GM10847 (cell line): ENCODE results near the gene KRT83.

Experiments used
- POLR2A ChIP-seq: IDR thresholded peaks from 2 replicates; pipeline ENCODE4 v1.6.1; 2011; ENCODE audit not compliant: insufficient read length; ENCODE audit errors: extremely low read depth

The KRT83 gene

DNA sequence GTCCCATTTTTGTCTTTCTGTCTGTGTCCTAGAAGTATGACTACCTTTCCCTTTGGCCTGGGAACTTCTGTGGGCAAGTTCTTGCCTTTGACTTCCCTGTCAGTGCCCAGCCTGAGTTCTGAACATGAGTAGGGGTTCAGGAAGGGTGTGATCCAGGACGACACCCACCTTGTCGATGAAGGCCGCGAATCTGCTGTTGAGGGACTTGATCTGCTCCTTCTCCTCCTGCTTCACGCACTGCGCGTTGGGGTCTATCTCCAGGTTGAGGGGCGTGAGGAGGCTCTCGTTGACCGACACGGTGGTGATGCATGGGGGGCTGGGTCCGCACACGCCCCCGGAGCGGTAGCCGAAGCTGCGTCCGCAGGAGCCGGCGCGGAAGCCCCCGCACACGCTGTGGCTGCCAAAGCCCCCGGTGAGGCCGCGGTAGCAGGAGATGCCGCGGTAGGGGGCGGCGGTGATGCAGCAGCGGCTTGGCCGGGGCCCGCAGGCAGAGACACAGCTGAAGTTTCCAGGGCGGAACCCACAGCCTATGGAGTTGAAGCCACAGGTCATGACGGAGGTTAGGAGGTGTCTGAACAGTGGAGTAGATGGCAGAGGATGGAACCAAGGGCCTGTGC, at the start of gene KRT83:
Gene KRT83, minus strand, starts transcription at position 615 of the 617 bp plus-strand sequence. Its CDS starts 63 bp downstream, at position 552.
- TF ChIP-seq POLR2A = no peak

DNA sequence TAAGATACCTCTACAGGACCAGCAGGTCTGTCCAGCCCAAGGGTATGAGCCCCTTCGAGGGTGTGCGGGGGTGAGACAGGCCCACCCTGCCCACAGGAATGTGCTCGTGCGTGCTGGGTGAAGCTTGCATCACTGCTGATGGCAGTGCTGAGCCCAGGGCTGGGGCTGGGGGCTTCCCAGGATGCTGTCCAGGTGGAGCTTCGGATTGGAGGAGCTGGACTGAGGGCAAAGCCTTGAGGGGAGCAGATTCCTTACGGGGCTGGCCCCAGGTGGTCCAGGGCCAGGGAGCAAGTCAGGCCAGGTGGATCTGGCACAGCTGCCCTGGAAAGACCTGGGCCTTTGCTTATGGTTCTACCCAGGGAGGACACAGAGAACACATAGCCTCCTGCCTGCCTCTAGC, 48.6 kb upstream of the KRT83 start:
- TF ChIP-seq POLR2A = no peak

- no peak for TF ChIP-seq POLR2A
These were observed 48.0 kb upstream of the KRT83 start for GRCh38 chr12:52369211-52369610.

DNA sequence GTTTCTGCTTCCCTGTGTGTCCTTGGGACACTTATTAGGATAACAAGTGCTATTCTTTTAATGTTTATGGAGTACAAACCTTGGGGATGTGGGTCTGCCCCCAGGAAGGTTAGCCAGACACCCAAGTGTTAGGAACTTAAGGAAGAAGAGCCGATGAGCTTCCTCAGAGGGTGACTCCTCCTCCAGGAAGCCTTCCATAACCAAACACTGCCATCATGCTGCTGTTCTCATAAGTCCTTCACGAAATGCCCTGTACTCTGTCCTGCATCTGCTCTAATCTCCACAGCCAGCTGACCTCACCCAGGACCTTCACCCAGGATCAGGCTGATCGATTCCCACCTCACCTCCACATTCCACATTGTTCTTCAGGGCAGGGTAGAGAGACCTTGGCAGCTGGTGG, 47.3 kb upstream of the KRT83 start:
- TF ChIP-seq POLR2A = no peak

GRCh38 chr12:52367876-52368275, 46.7 kb upstream of the KRT83 start:
- no peak for TF ChIP-seq POLR2A

DNA sequence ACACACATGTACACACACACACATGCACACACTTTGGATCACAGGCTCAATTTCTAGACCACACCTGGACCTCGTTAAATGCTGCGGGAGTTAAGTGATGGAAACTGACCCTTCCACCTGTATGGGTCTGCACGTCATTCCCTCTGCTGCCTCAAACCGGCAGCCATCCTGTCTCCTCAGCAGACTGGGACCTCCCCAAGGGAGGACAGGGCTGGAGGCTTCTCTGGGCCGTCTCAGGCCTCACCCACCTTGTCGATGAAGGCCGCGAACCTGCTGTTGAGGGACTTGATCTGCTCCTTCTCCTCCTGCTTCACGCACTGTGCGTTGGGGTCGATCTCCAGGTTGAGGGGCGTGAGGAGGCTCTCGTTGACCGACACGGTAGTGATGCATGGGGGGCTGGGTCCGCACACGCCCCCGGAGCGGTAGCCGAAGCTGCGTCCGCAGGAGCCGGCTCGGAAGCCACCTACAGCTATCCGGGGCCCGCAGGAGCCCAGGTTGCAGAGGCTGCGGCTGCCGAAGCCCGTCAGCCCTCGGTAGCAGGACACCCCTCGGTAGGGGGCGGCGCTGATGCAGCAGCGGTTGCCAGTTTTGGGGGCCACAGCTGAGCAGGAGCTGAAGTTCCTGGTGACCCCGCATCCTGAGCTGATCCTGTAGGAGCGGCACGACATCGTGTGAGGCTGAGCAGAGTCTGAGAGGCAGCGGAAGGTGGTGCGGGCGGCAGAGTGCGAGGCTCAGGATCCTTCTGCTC, 45.7 kb upstream of the KRT83 start, which contains the start of gene KRT85:
Gene KRT85, minus strand, starts transcription at position 744 of the 748 bp plus-strand sequence. Its CDS starts 76 bp downstream, at position 668.
- no peak for TF ChIP-seq POLR2A

DNA sequence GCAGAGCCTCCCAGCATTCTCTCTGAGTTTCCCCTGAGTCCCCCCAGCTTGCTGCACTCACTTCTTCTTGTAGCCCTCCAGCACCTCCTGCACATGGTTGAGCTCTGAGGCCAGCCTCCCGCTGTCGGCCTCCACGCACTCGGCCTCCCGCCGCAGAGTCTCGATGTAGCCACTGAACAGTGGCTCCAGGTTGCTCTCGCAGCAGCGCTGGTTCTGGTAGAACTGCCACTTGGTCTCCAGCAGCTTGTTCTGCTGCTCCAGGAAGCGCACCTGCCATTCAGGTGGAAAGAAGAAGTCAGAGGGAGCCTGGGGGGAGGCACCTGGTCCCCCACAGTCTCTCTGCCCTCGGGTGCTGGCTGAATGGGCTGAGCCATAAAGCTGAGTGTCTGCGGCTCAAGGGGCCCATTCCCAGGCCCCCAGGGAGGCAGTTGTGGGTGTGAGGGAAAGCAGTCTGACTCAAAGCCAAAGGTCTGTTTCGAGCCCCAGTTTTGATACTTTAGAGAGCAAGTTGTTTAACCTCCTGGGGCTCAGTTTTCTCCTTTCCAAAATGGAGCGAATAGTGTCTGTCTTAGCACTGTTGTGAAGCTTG, 43.8 kb upstream of the KRT83 start:
- no peak for TF ChIP-seq POLR2A

DNA sequence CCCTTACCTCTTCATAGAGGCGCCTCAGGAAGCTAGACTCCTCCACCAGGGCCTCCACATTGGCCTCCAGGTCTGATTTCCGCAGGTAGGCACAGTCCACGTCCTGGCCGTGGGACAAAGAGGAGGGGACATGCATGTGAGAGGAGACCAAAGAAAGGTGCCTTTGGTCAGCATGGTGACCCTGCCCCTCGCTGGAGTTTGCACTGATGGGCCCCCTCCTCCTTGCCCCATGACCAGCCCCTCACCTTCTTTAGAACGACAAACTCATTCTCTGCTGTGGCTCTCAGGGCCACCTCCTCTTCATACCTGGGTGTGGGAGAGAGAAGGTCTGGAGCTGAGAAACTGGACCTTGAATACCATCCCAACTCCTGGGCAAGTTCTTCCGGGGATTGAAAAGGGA, 42.9 kb upstream of the KRT83 start:
- TF ChIP-seq POLR2A = no peak

DNA sequence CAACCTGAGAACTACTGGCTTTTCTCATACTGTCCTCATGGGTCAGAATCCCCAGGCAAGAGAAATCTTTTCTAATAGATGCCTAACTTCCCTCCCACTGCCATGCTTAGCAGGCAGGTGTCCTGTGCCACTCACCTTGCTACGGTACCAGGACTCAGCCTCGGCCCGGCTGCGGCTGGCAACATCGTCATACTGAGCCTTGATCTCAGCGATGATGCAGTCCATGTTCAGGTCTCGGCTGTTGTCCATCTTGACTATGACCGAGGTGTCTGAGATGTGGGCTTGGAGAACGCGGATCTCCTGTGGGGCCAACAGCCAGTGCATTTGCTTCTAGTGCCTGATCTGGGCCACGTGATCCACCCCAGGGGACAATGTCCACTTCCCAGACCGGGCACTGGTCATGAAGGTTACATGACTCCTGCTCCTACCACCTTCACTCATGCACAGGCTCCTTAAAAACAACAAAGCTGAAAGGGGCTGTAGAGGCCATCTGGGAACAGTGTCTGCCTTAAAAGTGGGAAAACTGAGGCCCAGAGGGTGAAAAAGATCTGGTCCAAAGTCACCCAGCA, 42.0 kb upstream of the KRT83 start:
- no peak for TF ChIP-seq POLR2A

- TF ChIP-seq POLR2A = no peak
These were observed 41.0 kb upstream of the KRT83 start for GRCh38 chr12:52362118-52362726.

DNA sequence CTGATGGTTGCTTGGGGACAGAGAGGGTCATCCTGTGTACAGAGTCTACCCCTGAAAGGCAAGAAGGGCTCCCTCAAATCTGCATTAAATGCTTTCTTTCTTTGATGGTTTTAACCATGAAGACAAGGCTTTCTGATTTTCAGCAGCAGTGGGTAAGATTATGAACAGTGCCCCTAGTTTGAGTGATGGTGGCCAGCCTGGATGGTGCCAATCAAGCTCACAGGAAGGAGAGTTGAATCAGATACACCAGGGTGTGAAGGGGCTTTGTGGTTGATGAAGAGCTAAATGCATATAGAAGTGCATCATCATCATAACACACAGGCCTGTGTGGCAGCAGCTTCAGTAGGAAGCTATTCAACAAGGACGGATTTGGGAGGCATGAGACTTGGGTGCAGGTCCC, 40.4 kb upstream of the KRT83 start:
- TF ChIP-seq POLR2A = no peak

DNA sequence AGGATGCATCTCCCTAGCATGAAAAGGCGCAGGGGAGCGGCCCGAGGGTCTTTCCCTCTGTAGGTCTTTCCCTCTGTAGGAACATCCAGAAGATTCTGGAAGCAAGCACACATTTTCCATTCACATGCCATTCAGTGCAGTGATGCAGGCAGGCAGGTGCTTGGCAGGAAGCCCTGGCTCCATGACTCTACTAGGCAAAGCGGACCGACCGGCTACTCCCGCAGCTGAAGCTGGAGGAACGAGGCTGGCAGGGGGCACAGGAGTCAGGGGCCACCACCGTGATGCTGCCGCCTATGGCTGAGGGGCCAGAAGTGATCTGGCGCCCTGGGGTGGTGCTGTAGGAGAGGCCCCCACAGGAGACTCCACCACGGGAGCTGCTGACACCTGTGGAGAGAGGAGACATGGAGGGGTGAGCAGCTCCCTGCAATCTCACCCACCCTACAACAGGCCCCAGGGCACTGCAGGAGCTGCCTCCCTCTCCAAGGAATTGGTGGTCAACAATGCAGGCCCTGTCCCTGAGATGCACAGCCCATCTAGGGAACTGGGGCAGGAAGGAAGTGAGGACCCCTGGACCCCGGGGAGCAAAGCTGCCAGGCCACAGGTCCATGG, 39.6 kb upstream of the KRT83 start:
- TF ChIP-seq POLR2A = no peak

GRCh38 chr12:52360106-52360662, 39.0 kb upstream of the KRT83 start:
- no peak for TF ChIP-seq POLR2A

GRCh38 chr12:52359621-52360061, 38.4 kb upstream of the KRT83 start:
- TF ChIP-seq POLR2A = no peak
